K562 (cell line): ENCODE measurements around the gene DCDC2. TPM values are rescaled to one million over a fixed set of nuclear protein-coding genes. Genes with fewer than 3 reads are reported as not detected.

Experiments used
- ATAC-seq: fragments of 200-7000 bp; cut with Tn5 transposase; 3 replicates; pipeline ENCODE4 v1.9.1; 2020; ENCODE audit warnings: moderate library complexity
- BruUV-seq: library from RNA; stranded (reverse); fragments of 400-500 nt; replicated peaks from 2 replicates; lab custom pipeline; 2021; lab: Mats Ljungman, UMichigan
- CTCF ChIA-PET: fragments of 300-600 bp; formaldehyde crosslinking; extraction: SDS; loops from one replicate; lab custom pipeline; 2021; ENCODE audit warnings: low intra/inter-chr PET ratio; lab: Yijun Ruan, JAX
- POLR2A ChIA-PET: fragments of 300-600, 350-650 bp; sonication (Branson Sonifier 250); formaldehyde crosslinking; extraction: SDS; loops from one replicate; lab custom pipeline; 2021; ENCODE audit warnings: antibody characterized with exemption, inconsistent platforms; lab: Yijun Ruan, JAX
- DNase-seq, 4 experiments: peaks; one replicate each; pipeline versions ENCODE4 v3.0.0 to v3.0.0-alpha.2; 2011 to 2018; ENCODE audit warnings: low spot score in 3 of 4, mixed read lengths in 3 of 4; ENCODE audit errors: extremely low read depth in 1 of 4
- FAIRE-seq: peaks from 2 replicates; lab custom pipeline; 2011; peaks lifted over from hg19 to GRCh38; lab: Jason Lieb, UNC
- H2AFZ ChIP-seq: 2 replicates; pipeline ENCODE4 v1.6.0; 2011; ENCODE audit warnings: low read depth, low read length, control low read depth, inconsistent platforms
- H3K27ac ChIP-seq: fragments of 200-600 bp; 3 replicates; pipeline ENCODE4 v1.8.0; 2011; ENCODE audit warnings: low read depth, mild to moderate bottlenecking, control low read depth, inconsistent platforms, low read length, moderate library complexity, mixed read lengths; ENCODE audit errors: extremely low read depth
- H3K27me3 ChIP-seq, 2 experiments: fragments of 300-600 bp in 1 of 2; 2 replicates in 1 of 2; 3 replicates in 1 of 2; pipeline versions ENCODE4 v1.6.0 to v1.8.0; 2011; ENCODE audit warnings: inconsistent platforms in 2 of 2, low read length in 2 of 2, mild to moderate bottlenecking in 1 of 2, mixed read lengths in 1 of 2, moderate library complexity in 1 of 2; ENCODE audit not compliant: control insufficient read depth in 2 of 2, insufficient read depth in 2 of 2
- H3K36me3 ChIP-seq: fragments of 300-600 bp; 3 replicates; pipeline ENCODE4 v1.8.0; 2011; ENCODE audit warnings: mild to moderate bottlenecking, low read length, inconsistent platforms; ENCODE audit not compliant: control insufficient read depth, insufficient read depth
- H3K4me1 ChIP-seq, 2 experiments: fragments of 200-600 bp in 1 of 2; replicated peaks in 1 of 2; 2 replicates in 1 of 2; 3 replicates in 1 of 2; pipeline versions ENCODE4 v1.5.1 to v1.8.0; 2011; ENCODE audit warnings: inconsistent platforms in 2 of 2, low read length in 2 of 2, mild to moderate bottlenecking in 1 of 2, mixed read lengths in 1 of 2, moderate library complexity in 1 of 2; ENCODE audit not compliant: control insufficient read depth in 2 of 2, insufficient read depth in 2 of 2
- H3K4me2 ChIP-seq: 2 replicates; pipeline ENCODE4 v1.6.1; 2011; ENCODE audit warnings: low read length, control low read depth, inconsistent platforms, mixed read lengths; ENCODE audit not compliant: insufficient read depth
- H3K4me3 ChIP-seq: fragments of 200-600 bp; sonication (generic), shearing (Covaris generic); 2 replicates; pipeline ENCODE4 v1.5.1; 2016; ENCODE audit warnings: control low read depth, inconsistent platforms
- H3K79me2 ChIP-seq: fragments of 200-600 bp; 3 replicates; pipeline ENCODE4 v1.8.0; 2011; ENCODE audit warnings: low read length, inconsistent platforms; ENCODE audit not compliant: control insufficient read depth, insufficient read depth
- H3K9ac ChIP-seq, 2 experiments: 2 replicates each; pipeline versions ENCODE4 v1.6.0 to v1.6.1; 2011; ENCODE audit warnings: low read depth in 2 of 2, low read length in 2 of 2, control low read depth in 1 of 2, inconsistent platforms in 1 of 2, mild to moderate bottlenecking in 1 of 2, mixed read lengths in 1 of 2; ENCODE audit not compliant: insufficient read depth in 1 of 2
- H3K9me1 ChIP-seq: one replicate; pipeline ENCODE4 v1.6.0; 2011; ENCODE audit warnings: inconsistent platforms, mild to moderate bottlenecking, low read length, moderate library complexity; ENCODE audit not compliant: control insufficient read depth, insufficient read depth
- H3K9me3 ChIP-seq: replicated peaks from 2 replicates; pipeline ENCODE4 v1.5.1; 2011; ENCODE audit warnings: low read depth, low read length, inconsistent platforms; ENCODE audit not compliant: control insufficient read depth, insufficient read depth
- H4K20me1 ChIP-seq: replicated peaks from 2 replicates; pipeline ENCODE4 v1.6.1; 2011; ENCODE audit warnings: low read length, inconsistent platforms, mixed read lengths; ENCODE audit not compliant: control insufficient read depth, insufficient read depth
- CSDE1 ChIP-seq, 2 experiments: fragments of 450-650 bp; IDR thresholded peaks; 2 replicates each; pipeline ENCODE4 v1.6.1; 2016; ENCODE audit warnings: mild to moderate bottlenecking in 1 of 2
- E2F8 ChIP-seq: fragments of 450-650 bp; IDR thresholded peaks from 2 replicates; pipeline ENCODE4 v1.7.1; 2018; ENCODE audit warnings: mild to moderate bottlenecking, low read depth; ENCODE audit not compliant: partially characterized antibody
- EZH2 ChIP-seq: IDR thresholded peaks from 2 replicates; pipeline ENCODE4 v1.6.1; 2012; ENCODE audit warnings: low read depth, mild to moderate bottlenecking, inconsistent platforms, low read length, borderline replicate concordance
- FOXP4 ChIP-seq: sonication (generic); formaldehyde crosslinking; IDR thresholded peaks from 2 replicates; pipeline ENCODE4 v1.8.0; 2022; ENCODE audit warnings: mild to moderate bottlenecking, missing genetic modification reagents, borderline replicate concordance
- ILK ChIP-seq: fragments of 450-650 bp; IDR thresholded peaks from 2 replicates; pipeline ENCODE4 v1.6.1; 2016; ENCODE audit warnings: missing genetic modification characterization, low read depth, mild to moderate bottlenecking, missing compliant biosample characterization, moderate library complexity, borderline replicate concordance
- MITF ChIP-seq: IDR thresholded peaks from 2 replicates; pipeline ENCODE4 v1.6.1; 2014; ENCODE audit warnings: antibody characterized with exemption
- NR2F6 ChIP-seq: fragments of 450-650 bp; formaldehyde crosslinking; IDR thresholded peaks from 2 replicates; pipeline ENCODE4 v1.4.0; 2020; ENCODE audit warnings: mild to moderate bottlenecking
- PURB ChIP-seq: sonication (generic); formaldehyde crosslinking; IDR thresholded peaks from 2 replicates; pipeline ENCODE4 v1.9.0; 2021; ENCODE audit warnings: low read depth, mild to moderate bottlenecking, missing genetic modification reagents
- RCOR1 ChIP-seq, 2 experiments: IDR thresholded peaks; 2 replicates each; pipeline ENCODE4 v1.6.1; 2012; ENCODE audit warnings: low read depth in 2 of 2, low read length in 2 of 2, borderline replicate concordance in 1 of 2, improper control_type of control experiment in 1 of 2
- SREBF1 ChIP-seq: fragments of 150-350 bp; IDR thresholded peaks from 2 replicates; pipeline ENCODE4 v1.6.1; 2014; ENCODE audit warnings: antibody characterized with exemption, low read depth, low read length, borderline replicate concordance
- TCF15 ChIP-seq: fragments of 250-450 bp; sonication (Bioruptor Pico); IDR thresholded peaks from 2 replicates; pipeline ENCODE4 v1.8.0; 2022; ENCODE audit warnings: moderate library complexity, mild to moderate bottlenecking, inconsistent platforms
- WGBS: fragments of 100-300 bp; shearing (Covaris generic); methylation state at CpG from one replicate; pipeline ENCODE4 v1.1.6; 2016; ENCODE audit warnings: low coverage, mixed read lengths; ENCODE audit not compliant: insufficient coverage; ENCODE audit errors: missing lambda C conversion rate; 5-methylcytosine and 5-hydroxymethylcytosine counted together
- in situ Hi-C: fragments of 300-500 bp; cut with MboI; formaldehyde crosslinking; loops from 4 replicates; pipeline ENCODE4 v1.15.0; 2018; ENCODE audit warnings: inconsistent platforms, mixed read lengths
- intact Hi-C: fragments of 100-400 bp; cut with micrococcal nuclease; formaldehyde crosslinking; loops from 2 replicates; pipeline ENCODE4 v1.14.2; 2022
- polyA plus RNA-seq, 8 experiments: library from polyadenylated mRNA; depleted of rRNA in 4 of 8; stranded (reverse) in 5 of 8; unstranded in 3 of 8; fragments of >200 nt; fragmentation: Nextera tagmentation in 2 of 8; fragmentation: Illumina TruSeq in 1 of 8; extraction: Ambion mirVana in 2 of 8; extraction: Trizol in 1 of 8; gene quantifications; 2 replicates each; pipeline versions ENCODE4 v1.2.1 to v1.2.3, GENCODE V29; 2011 to 2014; ENCODE audit warnings: inconsistent platforms in 1 of 8, missing spikeins in 1 of 8
- total RNA-seq, 7 experiments: library from RNA; depleted of rRNA in 6 of 7; stranded (reverse); fragments of >200 nt in 6 of 7; fragmentation: Illumina TruSeq in 2 of 7; extraction: Trizol in 2 of 7; gene quantifications; 2 replicates each; pipeline versions ENCODE4 v1.2.1 to v1.2.3, GENCODE V29; 2011 to 2021; ENCODE audit warnings: low replicate concordance in 1 of 7

The DCDC2 gene
- total and polyA plus RNA-seq, 9 of the 15 experiments (the other 6 are each of a cell fraction or from before 2014, with no cell fraction given) = 0.04 TPM; not detected in 8

- Histone ChIP-seq H3K27me3 (no peaks in the 10 kb centered on the region), H3K9me1 (no peaks in the 10 kb centered on the region), H3K9ac (no peak overlapping the region), H3K4me1 (no peaks in the 10 kb centered on the region), H3K79me2 (no peaks in the 10 kb centered on the region), H4K20me1 (no peaks in the 10 kb centered on the region), H3K4me3 (no peak overlapping the region), H3K4me2 (no peak overlapping the region), H2AFZ (no peak overlapping the region), H3K36me3 (no peaks in the 10 kb centered on the region), H3K9me3 (no peaks in the 10 kb centered on the region), H3K27ac (no peak overlapping the region)
- FAIRE-seq (no peak), ATAC-seq (no peak), DNase-seq (no peak)
- intact Hi-C loops = no loop called here
- TF ChIP-seq PURB = no peak
- no peak for TF ChIP-seq ILK (tag)
- no peak for TF ChIP-seq FOXP4 (CRISPR knock-in tag)
- no peak for TF ChIP-seq E2F8
- TF ChIP-seq TCF15 (CRISPR knock-in tag) = no peak
- TF ChIP-seq RCOR1 (IDR thresholded peaks at IDR 0.05; ENCODE audit: borderline replicate concordance in 1 of 2, low read depth in 2 of 2, low read length in 2 of 2) = no peak
- no peak for TF ChIP-seq CSDE1 (IDR thresholded peaks at IDR 0.05)
- TF ChIP-seq EZH2 = no peak
- TF ChIP-seq NR2F6 (CRISPR knock-in tag) = no peak
- no peak for TF ChIP-seq SREBF1
- TF ChIP-seq MITF = no peak
- 0% methylated on average over 3 of the region's 3 CpGs for WGBS
- CTCF ChIA-PET = no interaction called here
- in situ Hi-C loops = no loop called here
- POLR2A ChIA-PET = no interaction called here
- no TSS peak for BruUV-seq
Measured at GRCh38 chr6:24148154-24148570, 209.7 kb downstream of the DCDC2 start.
